ENCODE results near the gene APBB2.

Gene APBB2

GRCh38 chr4:41044791-41045190 is 169.6 kb downstream of the APBB2 start:
- no peaks in the 10 kb centered on the region for H3K27me3 ChIP-seq (ENCODE audit: insufficient read depth, low read depth)
- no peak for TF ChIP-seq CTCF (conservative IDR thresholded peaks at IDR 0.05; ENCODE audit: low read depth, low read length)

DNA sequence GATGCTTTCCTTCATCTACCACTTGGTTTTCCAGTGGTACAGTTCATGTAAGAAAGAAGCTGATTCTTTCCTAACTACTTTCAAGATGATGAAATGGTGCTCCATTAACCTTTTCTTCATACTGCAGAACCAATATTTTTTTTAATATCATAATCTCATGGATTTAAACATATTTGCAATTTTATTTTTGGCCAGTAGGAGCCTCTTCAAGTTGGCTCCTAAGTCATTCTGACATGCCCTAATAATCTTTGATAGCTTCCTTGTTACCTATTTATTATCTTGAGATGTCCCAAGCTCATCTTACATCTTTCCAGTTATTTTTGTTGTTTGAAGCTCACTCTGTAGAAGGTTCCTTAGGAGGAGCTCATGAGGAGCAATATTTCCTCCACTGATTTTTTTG is 170.2 kb downstream of the APBB2 start:
- Histone ChIP-seq H3K4me2 (no peak overlapping the region), H4K20me1 (ENCODE audit: insufficient read depth) (no peaks in the 10 kb centered on the region)

More at GRCh38 chr4:41044791-41045190, 169.6 kb downstream of the APBB2 start:
- Histone ChIP-seq H3K4me3 (IDR thresholded peaks at IDR 0.05; ENCODE audit: insufficient read depth, low read depth, low read length) (no peak overlapping the region), H3K4me2 (no peak overlapping the region), H3K9ac (no peak overlapping the region), H4K20me1 (ENCODE audit: insufficient read depth) (no peaks in the 10 kb centered on the region), H3K4me1 (ENCODE audit: low read depth, poor library complexity, severe bottlenecking) (no peaks in the 10 kb centered on the region), H2AFZ (ENCODE audit: low read depth) (no peak overlapping the region), H3K27ac (no peak overlapping the region), H3K36me3 (ENCODE audit: insufficient read depth) (no peaks in the 10 kb centered on the region), H3K79me2 (ENCODE audit: insufficient read depth, low read depth) (no peaks in the 10 kb centered on the region)

GRCh38 chr4:41043465-41043864 is 170.9 kb downstream of the APBB2 start:
- Histone ChIP-seq H3K27ac (no peak overlapping the region), H3K4me3 (IDR thresholded peaks at IDR 0.05; ENCODE audit: insufficient read depth, low read depth, low read length) (no peak overlapping the region), H3K27me3 (ENCODE audit: insufficient read depth, low read depth) (no peaks in the 10 kb centered on the region), H3K79me2 (ENCODE audit: insufficient read depth, low read depth) (no peaks in the 10 kb centered on the region), H3K4me2 (no peak overlapping the region), H3K9ac (no peak overlapping the region), H3K4me1 (ENCODE audit: low read depth, poor library complexity, severe bottlenecking) (no peaks in the 10 kb centered on the region), H4K20me1 (ENCODE audit: insufficient read depth) (no peaks in the 10 kb centered on the region), H3K36me3 (ENCODE audit: insufficient read depth) (no peaks in the 10 kb centered on the region), H2AFZ (ENCODE audit: low read depth) (no peak overlapping the region)
- no peak for TF ChIP-seq CTCF (conservative IDR thresholded peaks at IDR 0.05; ENCODE audit: low read depth, low read length)

More for the DNA sequence above, 170.2 kb downstream of the APBB2 start:
- Histone ChIP-seq H3K9ac (no peak overlapping the region), H3K4me3 (IDR thresholded peaks at IDR 0.05; ENCODE audit: insufficient read depth, low read depth, low read length) (no peak overlapping the region), H3K27me3 (ENCODE audit: insufficient read depth, low read depth) (no peaks in the 10 kb centered on the region), H2AFZ (ENCODE audit: low read depth) (no peak overlapping the region), H3K36me3 (ENCODE audit: insufficient read depth) (no peaks in the 10 kb centered on the region), H3K79me2 (ENCODE audit: insufficient read depth, low read depth) (no peaks in the 10 kb centered on the region), H3K27ac (no peak overlapping the region), H3K4me1 (ENCODE audit: low read depth, poor library complexity, severe bottlenecking) (no peaks in the 10 kb centered on the region)
- no peak for TF ChIP-seq CTCF (conservative IDR thresholded peaks at IDR 0.05; ENCODE audit: low read depth, low read length)

DNA sequence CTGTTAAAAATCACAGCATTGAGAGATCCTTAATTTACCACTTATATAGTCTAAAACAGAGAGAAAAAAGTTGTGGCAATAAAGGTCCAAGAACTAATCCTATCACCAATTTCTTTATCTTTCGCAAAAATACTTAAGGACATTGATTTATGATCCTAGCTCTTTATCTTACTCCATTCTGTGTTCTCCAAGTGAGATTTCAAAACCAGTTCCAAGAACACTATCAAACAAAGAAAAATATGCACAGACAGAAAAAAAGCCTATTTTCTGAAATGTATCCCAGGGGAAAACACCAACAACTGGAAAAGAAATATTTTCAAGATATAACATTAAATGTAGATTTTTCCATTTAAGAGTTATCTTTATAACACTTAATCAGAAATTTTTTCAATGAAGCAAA is 172.8 kb downstream of the APBB2 start:
- Histone ChIP-seq H3K36me3 (ENCODE audit: insufficient read depth) (no peaks in the 10 kb centered on the region), H3K4me1 (ENCODE audit: low read depth, poor library complexity, severe bottlenecking) (no peaks in the 10 kb centered on the region), H3K9ac (no peak overlapping the region), H2AFZ (ENCODE audit: low read depth) (no peak overlapping the region), H4K20me1 (ENCODE audit: insufficient read depth) (no peaks in the 10 kb centered on the region), H3K27me3 (ENCODE audit: insufficient read depth, low read depth) (no peaks in the 10 kb centered on the region), H3K27ac (no peak overlapping the region), H3K4me2 (no peak overlapping the region), H3K79me2 (ENCODE audit: insufficient read depth, low read depth) (no peaks in the 10 kb centered on the region), H3K4me3 (IDR thresholded peaks at IDR 0.05; ENCODE audit: insufficient read depth, low read depth, low read length) (no peak overlapping the region)
- TF ChIP-seq CTCF (conservative IDR thresholded peaks at IDR 0.05; ENCODE audit: low read depth, low read length): no peak

Data from KMS-11 (cell line).